Aorta (tissue), 5 donors: Measurements from ENCODE around the gene DNAJC5G. TPM values are rescaled to one million over a fixed set of nuclear protein-coding genes. Genes with fewer than 3 reads are reported as not detected.

Experiments
- ATAC-seq: fragments of 200-7000 bp; cut with Tn5 transposase; one replicate; pipeline ENCODE4 v1.9.1; 2022; ENCODE audit warnings: moderate library complexity; ENCODE audit not compliant: low FRiP score
- DNase-seq, 2 donors: peaks; one replicate each; pipeline ENCODE4 v3.0.0-alpha.2; 2020
- H3K27ac ChIP-seq, 2 donors: one replicate each; pipeline ENCODE4 v1.5.1; 2013; ENCODE audit warnings: low read length in 2 of 2, mild to moderate bottlenecking in 2 of 2, moderate library complexity in 2 of 2, control low read depth in 1 of 2, inconsistent platforms in 1 of 2, low read depth in 1 of 2
- H3K27me3 ChIP-seq, 2 donors: one replicate each; pipeline ENCODE4 v1.6.1; 2013; ENCODE audit warnings: control low read depth in 1 of 2, low read length in 1 of 2, mild to moderate bottlenecking in 1 of 2, moderate library complexity in 1 of 2; ENCODE audit not compliant: insufficient read depth in 2 of 2, control insufficient read depth in 1 of 2
- H3K36me3 ChIP-seq, 2 donors: one replicate each; pipeline ENCODE4 v1.6.1; 2013; ENCODE audit warnings: control low read depth in 1 of 2, low read length in 1 of 2, mild to moderate bottlenecking in 1 of 2; ENCODE audit not compliant: insufficient read depth in 2 of 2, control insufficient read depth in 1 of 2
- H3K4me1 ChIP-seq, 2 donors: one replicate each; pipeline ENCODE4 v1.6.1; 2013; ENCODE audit warnings: low read length in 2 of 2, control low read depth in 1 of 2, mild to moderate bottlenecking in 1 of 2, moderate library complexity in 1 of 2; ENCODE audit not compliant: insufficient read depth in 2 of 2, control insufficient read depth in 1 of 2
- H3K4me3 ChIP-seq, 2 donors: one replicate each; pipeline ENCODE4 v1.5.1; 2013; ENCODE audit warnings: low read length in 2 of 2, control low read depth in 1 of 2, mild to moderate bottlenecking in 1 of 2
- H3K9me3 ChIP-seq: one replicate; pipeline ENCODE4 v1.6.1; 2013; ENCODE audit warnings: mild to moderate bottlenecking, low read length; ENCODE audit not compliant: control insufficient read depth
- WGBS, 2 donors: extraction: QIAGEN DNeasy Blood & Tissue Kit; methylation state at CpG; one replicate each; pipeline ENCODE4 v1.1.7; 2013; 5-methylcytosine and 5-hydroxymethylcytosine counted together
- intact Hi-C, 2 donors: fragments of 100-400 bp; cut with DNase I; formaldehyde crosslinking; loops; one replicate each; pipeline versions ENCODE4 v1.14.2 to v1.15.0; 2022
- polyA plus RNA-seq, 2 donors: library from polyadenylated mRNA; stranded (reverse); fragments of 200-250 nt; gene quantifications; one replicate each; pipeline ENCODE4 v1.2.3, GENCODE V29; 2013
- total RNA-seq, 2 donors: library from RNA; stranded (reverse); fragmentation: NEBNext Ultra II Directional; extraction: Animal tissue kit (Norgen Biotek cat#: 25700); gene quantifications; one replicate each; pipeline ENCODE4 v1.2.1, GENCODE V29; 2021
- donor health status: healthy with polysubstance abuse.
- donor health status: Bipolar disorder and iron deficiency.
- donor health status: DM: no; HTN: no; CAD: no.
- donor health status: DM: no; HTN: no; CAD: no.
- donor health status: DM: yes; HTN: yes; CAD: no.

The DNAJC5G gene
- total and polyA plus RNA-seq, 4 donors, result 2.3 TPM; not detected in 2

DNA sequence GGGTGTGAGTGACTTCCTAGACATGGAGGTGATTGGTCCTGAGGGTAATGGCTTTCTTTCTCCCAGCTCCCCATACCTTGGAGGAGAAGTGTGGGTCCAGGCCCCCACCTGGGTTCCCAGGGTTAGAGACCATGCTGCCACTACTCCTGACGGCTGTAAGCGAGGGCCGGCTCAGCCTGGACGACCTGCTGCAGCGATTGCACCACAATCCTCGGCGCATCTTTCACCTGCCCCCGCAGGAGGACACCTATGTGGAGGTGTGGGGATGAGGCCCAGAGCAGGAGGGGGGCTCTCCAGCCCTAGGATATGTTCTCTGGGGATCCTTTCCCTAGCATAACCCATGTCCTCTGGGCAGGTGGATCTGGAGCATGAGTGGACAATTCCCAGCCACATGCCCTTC, 36.3 kb upstream of the DNAJC5G start:
- H3K4me1 ChIP-seq, result no peaks in the 10 kb centered on the region
- intact Hi-C loops, result no loop called here
- H3K36me3 ChIP-seq, result peaks cover 3 to 20% of the 10 kb centered on the region in 2 donors
- no peaks in the 10 kb centered on the region for H3K27me3 ChIP-seq
- DNase-seq, result peak in 1 of 2 donors; percentile 29
- H3K4me3 ChIP-seq, result no peak overlapping the region
- 96 to 97% methylated on average over 8 of the region's 8 CpGs for WGBS, 2 donors
- H3K9me3 ChIP-seq, result no peaks in the 10 kb centered on the region
- H3K27ac ChIP-seq, result no peak overlapping the region
- ATAC-seq, result no peak

GRCh38 chr2:27240406-27240805, 34.8 kb upstream of the DNAJC5G start:
- H3K27me3 ChIP-seq, result no peaks in the 10 kb centered on the region
- no peak overlapping the region for H3K4me3 ChIP-seq
- no peak for ATAC-seq
- no peak overlapping the region for H3K27ac ChIP-seq
- peak in 1 of 2 donors; percentile 16 for DNase-seq
- intact Hi-C loops, result no loop called here
- 87 to 91% methylated on average over 9 of the region's 9 CpGs for WGBS, 2 donors
- peaks cover 0 to 13% of the 10 kb centered on the region in 2 donors for H3K36me3 ChIP-seq
- no peaks in the 10 kb centered on the region for H3K4me1 ChIP-seq
- H3K9me3 ChIP-seq, result no peaks in the 10 kb centered on the region

DNA sequence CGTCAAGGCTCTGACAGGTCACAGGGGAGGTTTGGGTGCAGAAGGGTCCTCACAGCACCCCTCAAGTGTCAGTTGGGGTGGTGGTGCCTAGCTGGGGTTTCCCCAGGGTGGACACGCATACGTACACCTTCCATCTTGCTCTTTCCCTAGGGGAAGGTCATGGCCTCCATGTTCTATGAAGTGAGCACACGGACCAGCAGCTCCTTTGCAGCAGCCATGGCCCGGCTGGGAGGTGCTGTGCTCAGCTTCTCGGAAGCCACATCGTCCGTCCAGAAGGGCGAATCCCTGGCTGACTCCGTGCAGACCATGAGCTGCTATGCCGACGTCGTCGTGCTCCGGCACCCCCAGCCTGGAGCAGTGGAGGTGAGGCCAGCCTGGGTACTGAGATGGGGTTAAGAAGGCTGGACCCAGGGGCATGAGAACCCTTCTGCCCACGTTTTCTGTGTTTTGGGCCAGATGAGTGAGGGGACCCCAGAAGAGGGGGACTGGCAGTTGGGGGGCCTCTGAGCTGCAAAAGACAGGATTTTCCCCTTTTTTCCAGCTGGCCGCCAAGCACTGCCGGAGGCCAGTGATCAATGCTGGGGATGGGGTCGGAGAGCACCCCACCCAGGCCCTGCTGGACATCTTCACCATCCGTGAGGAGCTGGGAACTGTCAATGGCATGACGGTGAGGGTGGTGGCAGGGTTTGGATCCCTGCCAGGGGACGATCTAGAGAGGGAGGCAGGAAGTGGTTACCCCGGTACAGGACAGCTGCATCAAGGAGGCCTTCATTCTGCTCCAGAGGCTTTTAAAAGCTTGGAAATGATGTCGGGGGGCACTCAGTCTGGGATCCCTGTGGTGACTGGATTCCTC, 33.2 kb upstream of the DNAJC5G start:
- Histone ChIP-seq H3K9me3 (no peaks in the 10 kb centered on the region), H3K4me1 (no peaks in the 10 kb centered on the region), H3K27me3 (no peaks in the 10 kb centered on the region), H3K36me3 (peaks cover 0 to 13% of the 10 kb centered on the region in 2 donors), H3K27ac (no peak overlapping the region), H3K4me3 (no peak overlapping the region)
- 86 to 87% methylated on average over 24 of the region's 24 CpGs for WGBS, 2 donors
- DNase-seq (no peak), ATAC-seq (no peak)
- intact Hi-C loops, result no loop called here

DNA sequence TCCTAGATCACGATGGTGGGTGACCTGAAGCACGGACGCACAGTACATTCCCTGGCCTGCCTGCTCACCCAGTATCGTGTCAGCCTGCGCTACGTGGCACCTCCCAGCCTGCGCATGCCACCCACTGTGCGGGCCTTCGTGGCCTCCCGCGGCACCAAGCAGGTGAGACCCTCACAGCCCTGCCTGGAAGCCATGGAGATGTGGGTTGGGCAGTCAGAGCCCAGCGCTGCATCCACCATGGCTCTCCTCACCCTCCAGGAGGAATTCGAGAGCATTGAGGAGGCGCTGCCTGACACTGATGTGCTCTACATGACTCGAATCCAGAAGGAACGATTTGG, 32.6 kb upstream of the DNAJC5G start:
- Histone ChIP-seq H3K27ac (no peak overlapping the region), H3K9me3 (no peaks in the 10 kb centered on the region), H3K27me3 (no peaks in the 10 kb centered on the region), H3K4me1 (no peaks in the 10 kb centered on the region), H3K4me3 (no peak overlapping the region), H3K36me3 (peaks cover 0 to 13% of the 10 kb centered on the region in 2 donors)
- ATAC-seq (no peak), DNase-seq (no peak)
- intact Hi-C loops, result no loop called here
- WGBS, 2 donors, result 97% methylated on average over 16 of the region's 16 CpGs

- no peaks in the 10 kb centered on the region for H3K9me3 ChIP-seq
- H3K36me3 ChIP-seq, result peaks cover 0 to 10% of the 10 kb centered on the region in 2 donors
- H3K4me3 ChIP-seq, result no peak overlapping the region
- DNase-seq (peak in 1 of 2 donors; percentile 31), ATAC-seq (no peak)
- H3K4me1 ChIP-seq, result no peaks in the 10 kb centered on the region
- H3K27ac ChIP-seq, result no peak overlapping the region
- no peaks in the 10 kb centered on the region for H3K27me3 ChIP-seq
- 87 to 88% methylated on average over 19 of the region's 19 CpGs for WGBS, 2 donors
- intact Hi-C loops, result no loop called here
Measured at GRCh38 chr2:27243391-27244130, 31.7 kb upstream of the DNAJC5G start.

GRCh38 chr2:27245116-27245515, 30.1 kb upstream of the DNAJC5G start:
- Histone ChIP-seq H3K9me3 (no peaks in the 10 kb centered on the region), H3K36me3 (peaks cover 0 to 8% of the 10 kb centered on the region in 2 donors), H3K4me1 (peaks cover 0 to 3% of the 10 kb centered on the region in 2 donors), H3K27ac (no peak overlapping the region), H3K4me3 (no peak overlapping the region), H3K27me3 (no peaks in the 10 kb centered on the region)
- no peak for ATAC-seq
- WGBS, 2 donors, result 74 to 76% methylated on average over 10 of the region's 10 CpGs
- DNase-seq, result no peak
- intact Hi-C loops, result no loop called here

GRCh38 chr2:27245626-27246025, 29.6 kb upstream of the DNAJC5G start:
- 26 to 38% methylated on average over 4 of the region's 4 CpGs for WGBS, 2 donors
- Histone ChIP-seq H3K36me3 (peaks cover 0 to 5% of the 10 kb centered on the region in 2 donors), H3K27me3 (no peaks in the 10 kb centered on the region), H3K9me3 (no peaks in the 10 kb centered on the region), H3K27ac (no peak overlapping the region), H3K4me1 (peaks cover 0 to 3% of the 10 kb centered on the region in 2 donors), H3K4me3 (no peak overlapping the region)
- DNase-seq (peak in 1 of 2 donors; percentile 5), ATAC-seq (no peak)
- intact Hi-C loops, result no loop called here

- WGBS, 2 donors, result 74 to 87% methylated on average over 4 of the region's 4 CpGs
Measured at GRCh38 chr2:27247893-27248292, 27.3 kb upstream of the DNAJC5G start.

More at GRCh38 chr2:27247893-27248292, 27.3 kb upstream of the DNAJC5G start:
- intact Hi-C loops, result no loop called here
- H3K4me1 ChIP-seq, result peaks cover 0 to 3% of the 10 kb centered on the region in 2 donors
- H3K4me3 ChIP-seq, result no peak overlapping the region
- no peaks in the 10 kb centered on the region for H3K9me3 ChIP-seq
- no peak for DNase-seq
- H3K36me3 ChIP-seq, result peaks cover 0 to under 1% of the 10 kb centered on the region in 2 donors
- H3K27me3 ChIP-seq, result no peaks in the 10 kb centered on the region
- ATAC-seq, result no peak
- no peak overlapping the region for H3K27ac ChIP-seq
